ENCODE results near the gene GREB1L.

The GREB1L gene

GRCh38 chr18:21502661-21503060 is 260.6 kb downstream of the GREB1L start:
- H3K4me3 ChIP-seq (ENCODE audit: low read length) = no peak overlapping the region
- no peak for DNase-seq (ENCODE audit: low read depth, low spot score)

- no peak overlapping the region for H3K4me3 ChIP-seq (ENCODE audit: low read length)
- no peak for DNase-seq (ENCODE audit: low read depth, low spot score)
Observed at GRCh38 chr18:21507913-21508701, 266.1 kb downstream of the GREB1L start.

- DNase-seq (ENCODE audit: low read depth, low spot score) = no peak
Observed at GRCh38 chr18:21509062-21509461, 267.0 kb downstream of the GREB1L start.

GRCh38 chr18:21513292-21513691 is 271.3 kb downstream of the GREB1L start:
- DNase-seq (ENCODE audit: low read depth, low spot score) = no peak
- H3K4me3 ChIP-seq (ENCODE audit: low read length) = no peak overlapping the region

More at GRCh38 chr18:21509062-21509461, 267.0 kb downstream of the GREB1L start:
- H3K4me3 ChIP-seq (ENCODE audit: low read length) = no peak overlapping the region

- H3K4me3 ChIP-seq (ENCODE audit: low read length) = no peak overlapping the region
- DNase-seq (ENCODE audit: low read depth, low spot score) = no peak
Observed at GRCh38 chr18:21513741-21514140, 271.7 kb downstream of the GREB1L start.

- no peak overlapping the region for H3K4me3 ChIP-seq (ENCODE audit: low read length)
- no peak for DNase-seq (ENCODE audit: low read depth, low spot score)
Observed at GRCh38 chr18:21522530-21522929, 280.5 kb downstream of the GREB1L start.

GRCh38 chr18:21525916-21526315 is 283.9 kb downstream of the GREB1L start:
- H3K4me3 ChIP-seq (ENCODE audit: low read length) = no peak overlapping the region
- DNase-seq (ENCODE audit: low read depth, low spot score) = no peak

GRCh38 chr18:21526463-21526862 is 284.4 kb downstream of the GREB1L start:
- DNase-seq (ENCODE audit: low read depth, low spot score) = no peak
- no peak overlapping the region for H3K4me3 ChIP-seq (ENCODE audit: low read length)

- H3K4me3 ChIP-seq (ENCODE audit: low read length) = no peak overlapping the region
- no peak for DNase-seq (ENCODE audit: low read depth, low spot score)
Observed at GRCh38 chr18:21534327-21534726, 292.3 kb downstream of the GREB1L start.

GRCh38 chr18:21538230-21538629 is 296.2 kb downstream of the GREB1L start:
- DNase-seq (ENCODE audit: low read depth, low spot score) = no peak
- H3K4me3 ChIP-seq (ENCODE audit: low read length) = no peak overlapping the region

GRCh38 chr18:21546423-21546822 is 304.4 kb downstream of the GREB1L start:
- DNase-seq (ENCODE audit: low read depth, low spot score) = no peak
- no peak overlapping the region for H3K4me3 ChIP-seq (ENCODE audit: low read length)

GRCh38 chr18:21548647-21549046 is 306.6 kb downstream of the GREB1L start:
- H3K4me3 ChIP-seq (ENCODE audit: low read length) = no peak overlapping the region
- DNase-seq (ENCODE audit: low read depth, low spot score) = no peak

GRCh38 chr18:21550510-21550970 is 308.5 kb downstream of the GREB1L start:
- no peak overlapping the region for H3K4me3 ChIP-seq (ENCODE audit: low read length)
- DNase-seq (ENCODE audit: low read depth, low spot score) = no peak

GRCh38 chr18:21557607-21558253 is 315.7 kb downstream of the GREB1L start:
- no peak for DNase-seq (ENCODE audit: low read depth, low spot score)
- no peak overlapping the region for H3K4me3 ChIP-seq (ENCODE audit: low read length)

GRCh38 chr18:21559195-21559594 is 317.2 kb downstream of the GREB1L start:
- no peak overlapping the region for H3K4me3 ChIP-seq (ENCODE audit: low read length)
- no peak for DNase-seq (ENCODE audit: low read depth, low spot score)

- no peak for DNase-seq (ENCODE audit: low read depth, low spot score)
- no peak overlapping the region for H3K4me3 ChIP-seq (ENCODE audit: low read length)
Observed at GRCh38 chr18:21571772-21572171, 329.7 kb downstream of the GREB1L start.
